Measurements from ENCODE around the gene OPRM1.

The OPRM1 gene

DNA sequence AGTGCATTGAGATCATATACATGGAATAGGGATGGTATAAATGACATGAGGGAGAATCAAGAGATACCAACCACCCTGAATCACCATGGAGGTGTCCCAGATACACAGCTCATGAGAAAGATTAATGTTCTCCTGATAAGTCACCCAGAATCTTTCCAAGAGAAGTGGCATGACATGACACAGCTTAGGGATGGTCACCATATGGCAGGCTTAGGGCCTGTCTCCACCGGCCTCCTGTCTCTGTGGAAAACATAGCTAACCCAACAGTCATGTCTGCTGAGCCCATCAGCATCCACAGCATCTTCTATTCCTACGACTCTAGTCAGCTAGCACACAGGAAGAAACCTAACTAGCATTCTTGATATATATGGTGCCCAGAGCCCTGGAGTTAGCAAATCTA is 184.3 kb downstream of the OPRM1 start:
- no peak for TF ChIP-seq ZNF274 (IDR thresholded peaks at IDR 0.05; ENCODE audit: low read depth, low read length)

DNA sequence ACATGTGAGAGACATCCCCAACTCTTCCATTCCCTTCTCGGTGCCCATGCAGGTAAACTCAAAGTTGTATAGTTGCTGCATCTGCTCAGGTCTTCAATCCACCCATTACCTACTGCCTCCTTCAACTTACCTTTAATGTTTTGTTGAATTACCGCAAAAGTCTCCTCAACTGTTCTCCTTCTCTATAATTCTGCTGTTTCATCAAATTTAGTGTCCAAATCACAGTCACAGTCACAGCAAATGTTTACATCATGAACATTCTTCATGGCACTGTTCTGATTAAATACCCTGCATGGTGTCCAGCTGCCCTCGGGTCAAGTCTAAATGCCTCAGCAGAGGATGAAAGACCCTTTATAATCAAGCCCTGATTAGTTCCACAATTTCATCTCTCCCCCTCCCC is 187.4 kb downstream of the OPRM1 start:
- H3K4me3 ChIP-seq (ENCODE audit: low read length) = no peak overlapping the region
- no peak for TF ChIP-seq ZNF274 (IDR thresholded peaks at IDR 0.05; ENCODE audit: low read depth, low read length)

More for the DNA sequence above, 184.3 kb downstream of the OPRM1 start:
- H3K4me3 ChIP-seq (ENCODE audit: low read length) = no peak overlapping the region

DNA sequence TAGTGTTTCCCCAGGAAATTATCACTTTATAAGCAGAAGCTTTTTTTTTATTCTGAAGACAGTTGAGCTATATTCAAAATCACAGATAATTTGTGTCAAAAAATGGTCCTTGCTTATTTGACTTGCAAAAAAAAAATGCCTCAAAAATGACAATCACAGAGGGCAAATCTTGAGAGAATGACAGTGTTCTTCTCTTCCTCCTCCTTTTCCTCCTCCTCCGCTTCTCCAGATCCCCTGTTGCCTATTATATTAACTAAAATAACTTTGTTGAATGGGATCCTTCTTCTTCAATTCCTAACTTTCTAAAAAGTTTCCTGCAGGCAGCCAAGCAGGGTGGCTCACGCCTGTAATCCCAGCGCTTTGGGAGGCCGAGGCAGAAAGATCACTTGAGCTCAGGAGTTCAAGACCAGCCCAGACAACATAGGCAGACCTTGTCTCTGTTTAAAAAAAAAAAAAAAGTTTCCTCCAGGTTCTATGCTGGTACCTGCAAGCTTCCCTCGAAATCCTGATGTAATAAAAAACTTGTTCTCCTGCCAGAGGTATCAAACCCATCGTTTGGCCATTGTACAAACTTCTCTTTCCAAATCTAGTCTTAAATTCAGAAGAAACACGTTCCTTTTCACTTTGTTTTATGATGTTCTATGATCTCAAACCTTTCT is 189.0 kb downstream of the OPRM1 start:
- H3K4me3 ChIP-seq (ENCODE audit: low read length) = no peak overlapping the region
- TF ChIP-seq ZNF274 (IDR thresholded peaks at IDR 0.05; ENCODE audit: low read depth, low read length) = no peak

DNA sequence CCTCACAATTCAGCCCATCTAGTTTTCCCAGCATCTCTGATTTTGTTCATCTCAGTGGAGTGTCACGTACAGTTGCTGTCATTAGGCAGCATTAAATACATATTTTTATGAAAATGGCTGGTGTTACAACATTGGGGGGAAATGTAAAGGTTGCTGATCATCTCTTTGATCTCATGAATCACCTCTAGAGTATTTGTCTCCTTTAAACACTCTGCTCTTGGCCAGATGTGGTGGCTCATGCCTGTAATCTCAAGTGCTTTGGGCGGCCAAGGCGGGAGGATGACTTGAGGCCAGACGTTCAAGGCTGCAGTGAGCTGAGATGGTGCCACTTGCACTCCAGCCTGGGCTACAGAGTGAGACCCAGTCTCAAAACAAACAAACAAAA is 189.5 kb downstream of the OPRM1 start:
- no peak for TF ChIP-seq ZNF274 (IDR thresholded peaks at IDR 0.05; ENCODE audit: low read depth, low read length)
- no peak overlapping the region for H3K4me3 ChIP-seq (ENCODE audit: low read length)

DNA sequence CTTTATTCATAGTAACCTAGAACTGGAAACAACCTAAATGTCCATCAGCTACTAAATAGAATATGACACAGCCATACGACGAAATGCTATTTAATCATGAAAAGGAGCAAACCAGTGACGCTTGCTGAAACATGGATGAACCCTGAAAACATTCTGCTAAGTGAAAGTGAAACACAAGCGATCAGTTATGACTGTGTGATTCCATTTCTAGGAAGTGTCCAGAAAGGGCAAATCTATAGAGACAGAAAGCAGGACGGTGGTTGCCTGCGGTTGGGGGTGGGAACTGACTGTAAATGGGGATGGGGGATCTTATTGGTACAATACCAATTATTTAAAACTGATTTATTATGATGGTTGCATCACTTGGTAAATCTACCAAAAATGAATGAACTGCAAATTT is 190.7 kb downstream of the OPRM1 start:
- TF ChIP-seq ZNF274 (IDR thresholded peaks at IDR 0.05; ENCODE audit: low read depth, low read length) = no peak
- H3K4me3 ChIP-seq (ENCODE audit: low read length) = peak overlapping the region; percentile 42; the same call in 1 of the 2 replicates

DNA sequence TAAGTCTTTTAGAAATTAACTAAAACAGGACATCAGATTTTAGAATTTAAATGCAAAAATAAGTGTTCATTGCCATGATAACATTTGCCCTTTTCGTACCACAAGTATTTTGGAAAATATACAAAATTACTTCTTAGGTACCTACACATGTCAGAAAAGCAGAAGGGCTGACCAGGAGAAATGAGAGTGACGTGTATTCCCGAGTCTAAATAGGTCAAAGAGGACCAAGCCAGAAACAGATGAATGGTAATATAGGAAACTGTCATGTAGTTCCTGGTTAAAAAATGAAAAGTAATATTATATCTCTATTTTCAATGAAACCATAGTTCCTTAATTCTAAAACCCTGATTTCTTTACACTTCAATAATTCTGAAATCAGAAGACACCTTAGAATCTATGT is 191.4 kb downstream of the OPRM1 start:
- TF ChIP-seq ZNF274 (IDR thresholded peaks at IDR 0.05; ENCODE audit: low read depth, low read length) = no peak
- H3K4me3 ChIP-seq (ENCODE audit: low read length) = no peak overlapping the region; the same call in 1 of the 2 replicates

DNA sequence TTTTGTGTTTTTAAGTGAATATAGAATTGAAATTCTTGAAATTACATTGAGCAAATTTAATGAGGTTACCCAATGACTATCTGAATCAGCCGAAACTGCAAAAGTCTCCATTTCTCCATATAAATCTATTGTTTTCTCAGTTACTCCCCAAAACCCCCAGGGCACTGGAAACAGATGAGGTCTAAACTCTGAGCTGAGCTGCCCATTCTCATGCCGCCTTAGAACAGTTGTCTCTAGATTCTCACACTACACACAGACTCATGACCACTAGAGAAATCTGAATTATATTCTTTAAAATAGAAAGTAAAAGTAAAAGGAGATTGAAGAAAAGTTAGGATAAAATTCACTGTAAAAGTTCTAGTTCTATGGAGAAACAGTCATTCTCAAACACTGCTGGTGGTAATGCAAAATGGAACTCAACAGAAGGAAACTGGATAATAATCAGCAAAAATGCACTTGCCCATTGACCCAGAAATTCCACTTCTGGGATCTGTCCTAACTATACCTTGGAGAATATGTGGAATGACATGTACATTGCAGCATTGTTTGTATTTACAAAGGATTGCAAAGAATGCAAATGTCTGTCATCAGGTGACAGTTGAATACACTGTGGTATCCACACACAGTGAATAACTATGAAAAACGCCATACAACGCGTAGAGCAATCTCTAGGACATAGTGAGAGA is 192.0 kb downstream of the OPRM1 start:
- H3K4me3 ChIP-seq (ENCODE audit: low read length) = peak overlapping the region; percentile 44; the same call in 1 of the 2 replicates
- TF ChIP-seq ZNF274 (IDR thresholded peaks at IDR 0.05; ENCODE audit: low read depth, low read length) = no peak

DNA sequence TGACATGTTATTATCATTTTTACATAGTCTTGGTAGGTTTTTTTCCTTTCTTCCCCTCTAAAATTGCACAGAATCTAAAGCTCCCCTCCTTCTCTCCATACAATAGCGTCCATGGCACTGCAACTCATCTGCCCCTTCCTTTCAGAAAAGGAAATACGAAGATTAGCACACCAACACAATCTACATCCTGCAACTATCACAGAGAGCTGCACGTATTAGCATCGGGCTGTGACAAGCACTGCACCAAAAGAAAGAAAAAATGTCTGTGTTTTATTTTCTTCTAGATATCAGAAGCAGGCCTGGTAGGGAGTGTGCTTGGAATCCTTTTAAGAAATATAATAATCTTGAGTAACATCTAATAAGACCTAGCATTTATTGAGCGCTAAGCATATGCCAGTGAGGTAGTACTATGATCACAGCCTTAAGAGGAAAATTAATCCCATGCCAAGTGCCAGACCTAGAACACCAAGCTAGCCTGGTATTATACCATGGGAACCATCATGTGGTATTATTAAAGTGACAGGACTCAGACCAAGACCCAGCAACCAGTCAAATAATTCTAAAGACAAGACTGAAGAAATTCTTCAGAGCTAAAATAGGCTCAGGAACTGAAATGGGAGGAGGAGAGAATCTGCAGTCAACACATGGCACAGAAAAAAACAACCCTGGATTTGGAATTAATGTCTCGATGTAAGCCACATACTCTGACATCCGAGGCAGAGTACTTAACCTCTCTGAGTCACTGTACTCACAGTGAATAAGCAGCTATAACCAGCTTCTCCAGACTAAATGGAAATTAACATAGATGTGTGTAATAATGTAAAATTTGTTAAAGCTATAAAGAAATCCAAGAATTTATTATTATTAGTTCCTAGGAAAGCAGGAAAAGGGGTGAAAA is 193.2 kb downstream of the OPRM1 start:
- TF ChIP-seq ZNF274 (IDR thresholded peaks at IDR 0.05; ENCODE audit: low read depth, low read length) = no peak
- H3K4me3 ChIP-seq (ENCODE audit: low read length) = no peak overlapping the region

DNA sequence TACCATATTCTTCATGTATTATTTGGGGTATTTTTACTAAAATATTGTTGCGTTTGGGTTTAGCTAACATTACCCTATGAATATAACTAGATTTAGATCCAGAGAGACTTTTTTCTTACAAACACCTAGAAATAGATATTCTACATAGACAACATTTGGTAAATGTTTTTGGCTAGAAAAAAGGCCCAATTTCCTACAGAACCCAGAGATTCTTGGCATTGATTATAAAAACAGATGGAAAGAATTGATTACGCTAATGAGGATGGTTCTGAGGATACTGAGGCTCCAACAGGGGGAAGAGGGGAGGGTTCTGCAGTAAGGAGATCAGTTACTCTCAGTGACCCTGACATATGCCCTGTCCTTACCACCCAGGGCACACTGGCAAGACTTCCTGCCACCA is 194.3 kb downstream of the OPRM1 start:
- no peak for TF ChIP-seq ZNF274 (IDR thresholded peaks at IDR 0.05; ENCODE audit: low read depth, low read length)
- no peak overlapping the region; the same call in 1 of the 2 replicates for H3K4me3 ChIP-seq (ENCODE audit: low read length)

DNA sequence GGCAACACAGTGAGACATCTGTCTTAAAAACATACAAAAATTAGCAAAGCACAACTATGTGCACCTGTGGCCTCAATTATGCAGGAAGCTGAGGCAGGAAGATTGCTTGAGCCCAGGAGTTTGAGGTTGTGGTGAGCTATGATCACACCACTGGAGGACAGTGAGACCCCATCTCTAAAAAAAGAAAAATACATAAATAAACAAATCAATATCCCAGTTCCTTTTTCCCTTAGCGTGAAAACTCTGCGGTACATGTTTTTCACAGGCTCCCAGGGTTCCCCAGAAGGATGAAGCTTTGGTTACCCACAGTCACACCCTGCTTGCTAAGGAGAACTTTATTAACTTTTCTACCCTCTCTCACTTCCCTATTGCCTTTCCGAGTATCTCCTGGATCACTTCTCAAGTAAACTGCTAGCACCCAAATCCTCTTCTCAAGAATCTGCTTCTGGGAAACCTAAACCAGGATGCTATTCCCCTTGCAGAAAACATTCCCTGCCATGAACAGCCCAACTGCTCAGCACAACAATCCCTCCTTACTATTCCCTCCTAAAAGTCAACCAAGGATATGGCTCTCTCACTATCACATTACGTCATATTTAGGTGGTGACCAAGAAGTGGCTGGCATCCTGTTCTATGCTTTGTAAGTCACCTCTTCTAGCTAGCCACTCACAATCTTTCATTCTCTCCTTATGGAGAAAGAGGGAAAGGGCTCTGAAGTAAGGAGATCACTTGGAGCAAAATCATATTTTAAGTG is 195.2 kb downstream of the OPRM1 start:
- no peak for TF ChIP-seq ZNF274 (IDR thresholded peaks at IDR 0.05; ENCODE audit: low read depth, low read length)
- H3K4me3 ChIP-seq (ENCODE audit: low read length) = peak overlapping the region; percentile 20; the same call in 1 of the 2 replicates

DNA sequence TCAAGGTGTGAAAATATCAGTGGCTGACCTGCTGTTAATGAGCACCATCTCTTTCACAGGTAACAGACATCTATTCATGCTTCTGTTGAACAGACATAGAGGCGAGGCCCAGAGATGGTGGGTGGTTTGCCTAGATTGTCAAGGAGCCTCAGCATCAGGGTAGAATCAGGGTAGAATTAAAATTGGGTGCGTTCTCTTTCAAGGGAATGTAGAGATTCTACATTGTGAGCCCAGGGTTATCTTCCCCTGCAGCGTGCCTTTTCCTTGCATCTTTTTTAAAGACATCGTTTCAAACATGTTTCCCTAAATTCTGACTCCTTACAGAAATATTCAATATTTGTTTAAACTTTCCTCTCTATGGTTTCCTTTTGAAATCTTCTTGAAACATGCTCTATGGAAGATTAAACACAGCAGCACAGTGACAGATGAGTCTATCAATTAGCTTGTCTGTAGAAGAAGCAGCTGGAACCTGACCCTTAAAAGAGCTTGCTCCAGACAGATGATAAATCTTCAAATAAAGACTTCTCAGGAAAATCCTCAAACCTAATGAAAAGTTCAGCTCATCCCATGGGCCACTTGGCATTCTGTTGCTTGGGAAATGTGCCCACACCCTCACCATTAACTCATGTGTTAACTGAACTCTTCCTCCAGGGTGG is 197.7 kb downstream of the OPRM1 start:
- TF ChIP-seq ZNF274 (IDR thresholded peaks at IDR 0.05; ENCODE audit: low read depth, low read length) = no peak

DNA sequence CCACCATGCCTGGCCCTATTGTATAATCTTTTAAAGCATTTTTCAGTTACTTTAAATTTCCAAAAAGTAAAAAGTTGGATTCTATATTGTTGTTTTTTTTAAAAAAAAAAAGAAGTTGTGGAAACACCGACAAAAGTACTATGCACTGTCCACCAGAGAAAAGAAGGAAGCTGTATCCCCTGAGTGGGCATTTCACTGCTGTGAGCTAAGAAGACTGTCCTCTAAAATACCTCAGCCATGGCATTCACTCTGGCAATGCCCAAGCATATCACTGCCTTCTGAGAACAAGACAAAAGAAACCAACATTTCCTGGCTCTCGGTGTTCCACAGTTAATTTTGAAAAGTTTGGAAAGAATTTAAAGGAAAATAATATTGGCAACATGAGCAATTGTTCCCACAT is 199.8 kb downstream of the OPRM1 start:
- no peak overlapping the region for H3K4me3 ChIP-seq (ENCODE audit: low read length)
- TF ChIP-seq ZNF274 (IDR thresholded peaks at IDR 0.05; ENCODE audit: low read depth, low read length) = no peak

More for the DNA sequence above, 197.7 kb downstream of the OPRM1 start:
- H3K4me3 ChIP-seq (ENCODE audit: low read length) = no peak overlapping the region

DNA sequence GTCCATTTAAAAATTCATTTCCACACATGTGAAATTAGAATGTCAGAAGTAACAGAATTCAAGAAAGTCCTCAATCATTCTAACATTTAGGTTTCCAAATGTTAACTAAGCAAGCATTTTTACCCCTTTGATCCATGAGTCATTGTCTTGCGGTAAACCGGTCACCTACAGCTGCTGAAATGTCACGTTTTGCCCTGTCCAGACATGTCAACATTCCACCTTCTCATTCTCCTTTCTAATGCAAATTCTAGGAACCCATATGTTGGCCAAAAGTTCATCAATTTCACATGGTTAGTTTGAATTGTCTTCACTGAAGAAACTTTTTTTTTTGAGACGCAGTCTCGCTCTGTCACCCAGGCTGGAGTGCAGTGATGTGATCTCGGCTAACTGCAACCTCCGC is 200.4 kb downstream of the OPRM1 start:
- H3K4me3 ChIP-seq (ENCODE audit: low read length) = no peak overlapping the region
- TF ChIP-seq ZNF274 (IDR thresholded peaks at IDR 0.05; ENCODE audit: low read depth, low read length) = no peak

DNA sequence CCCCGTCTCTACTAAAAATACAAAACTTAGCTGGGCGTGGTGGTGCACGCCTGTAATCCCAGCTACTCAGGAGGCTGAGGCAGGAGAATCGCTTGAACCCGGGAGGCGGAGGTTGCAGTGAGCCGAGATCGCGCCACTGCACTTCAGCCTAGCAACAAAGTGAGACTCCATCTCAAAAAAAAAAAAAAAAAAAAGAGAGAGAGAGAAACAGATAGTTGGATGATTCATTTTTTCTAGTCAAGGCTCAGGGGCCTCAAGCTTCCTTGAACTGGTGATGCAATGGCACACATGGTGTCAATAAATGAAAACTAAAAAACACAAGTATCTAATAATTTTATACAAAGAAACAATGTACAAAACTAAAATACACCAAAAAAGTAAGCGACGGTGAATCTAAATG is 202.0 kb downstream of the OPRM1 start:
- peak overlapping the region; percentile 15; the same call in 1 of the 2 replicates for H3K4me3 ChIP-seq (ENCODE audit: low read length)

All from GM08714 (cell line).